Suprapubic skin (tissue), 4 donors: Measurements from ENCODE around the gene PMFBP1. TPM values are rescaled to one million over a fixed set of nuclear protein-coding genes. Genes with fewer than 3 reads are reported as not detected.

Experiments
- DNase-seq, 2 donors: peaks; one replicate each; pipeline ENCODE4 v3.0.0-alpha.2; 2019; ENCODE audit warnings: low spot score in 2 of 2
- H3K27ac ChIP-seq: fragments of 200-600 bp; sonication (generic); one replicate; pipeline ENCODE4 v1.5.1; 2019
- H3K27me3 ChIP-seq: fragments of 200-600 bp; sonication (generic); one replicate; pipeline ENCODE4 v1.5.1; 2019
- H3K36me3 ChIP-seq: fragments of 200-600 bp; sonication (generic); one replicate; pipeline ENCODE4 v1.5.1; 2019
- H3K4me1 ChIP-seq: fragments of 200-600 bp; sonication (generic); one replicate; pipeline ENCODE4 v1.5.1; 2019
- H3K4me3 ChIP-seq: fragments of 200-600 bp; sonication (generic); one replicate; pipeline ENCODE4 v1.5.1; 2019; ENCODE audit warnings: mild to moderate bottlenecking
- H3K9me3 ChIP-seq: fragments of 200-600 bp; sonication (generic); one replicate; pipeline ENCODE4 v1.5.1; 2019
- CTCF ChIP-seq, 2 donors: fragments of 200-600 bp in 1 of 2; fragments of 450-650 bp in 1 of 2; sonication (generic) in 1 of 2; IDR thresholded peaks; one replicate each; pipeline ENCODE4 v1.5.1; 2016 to 2019; ENCODE audit warnings: antibody characterized with exemption in 2 of 2, mild to moderate bottlenecking in 1 of 2, moderate library complexity in 1 of 2
- EP300 ChIP-seq: sonication (generic); formaldehyde crosslinking; IDR thresholded peaks from one replicate; pipeline ENCODE4 v1.6.1; 2017; ENCODE audit warnings: antibody characterized with exemption
- POLR2A ChIP-seq, 2 donors: fragments of 450-650 bp; IDR thresholded peaks; one replicate each; pipeline ENCODE4 v1.6.1; 2017; ENCODE audit warnings: antibody characterized with exemption in 2 of 2, mild to moderate bottlenecking in 2 of 2, moderate library complexity in 2 of 2
- POLR2AphosphoS5 ChIP-seq, 3 donors: sonication (generic); formaldehyde crosslinking; IDR thresholded peaks; one replicate each; pipeline ENCODE4 v1.6.1; 2017; ENCODE audit warnings: antibody characterized with exemption in 3 of 3
- WGBS: methylation state at CpG from one replicate; pipeline ENCODE4 v1.1.5; 2018; 5-methylcytosine and 5-hydroxymethylcytosine counted together
- total RNA-seq, 4 donors: library from RNA; depleted of rRNA; stranded (reverse); fragments of >200 nt; gene quantifications; one replicate each; pipeline ENCODE4 v1.1.0, GENCODE V29; 2016

PMFBP1 gene
- total RNA-seq, 4 donors from 2014 or later = 0.76 to 9.3 (median 2.0) TPM

DNA sequence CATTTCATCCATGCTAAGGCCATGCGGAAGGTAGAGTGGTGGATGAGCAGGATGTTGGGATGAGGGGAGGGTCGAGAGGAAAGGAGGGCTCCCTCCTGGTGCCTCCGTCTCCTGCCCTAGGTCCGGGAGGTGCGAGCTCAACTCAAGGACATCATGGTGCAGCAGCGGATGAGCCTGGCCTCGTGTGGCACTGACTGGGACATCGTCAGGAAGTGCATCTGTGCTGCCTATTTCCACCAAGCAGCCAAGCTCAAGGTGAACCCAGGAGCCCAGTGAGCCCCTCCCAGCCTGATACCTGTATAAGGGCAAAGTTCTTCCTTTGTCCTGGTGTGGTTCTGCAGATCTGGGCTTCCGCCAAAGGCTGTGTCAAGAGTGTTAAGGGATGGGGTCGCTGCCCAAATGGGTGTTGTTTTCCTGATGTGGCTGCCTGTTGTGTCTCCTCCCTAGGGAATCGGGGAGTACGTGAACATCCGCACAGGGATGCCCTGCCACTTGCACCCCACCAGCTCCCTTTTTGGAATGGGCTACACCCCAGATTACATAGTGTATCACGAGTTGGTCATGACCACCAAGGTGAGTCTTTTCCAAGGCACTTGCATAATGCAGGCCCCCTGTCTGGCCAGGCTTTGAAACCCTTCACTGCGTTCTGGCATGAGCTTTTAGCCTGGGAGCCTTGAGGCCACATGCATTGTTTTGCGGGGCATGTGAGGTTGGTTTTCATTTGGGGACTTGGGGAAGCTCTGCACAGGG is 63.4 kb downstream of the PMFBP1 start:
- Histone ChIP-seq H3K4me3 (no peak overlapping the region), H3K9me3 (no peaks in the 10 kb centered on the region), H3K36me3 (peaks cover 95% of the 10 kb centered on the region), H3K4me1 (no peaks in the 10 kb centered on the region), H3K27ac (no peak overlapping the region), H3K27me3 (no peaks in the 10 kb centered on the region)
- TF ChIP-seq POLR2AphosphoS5 (IDR thresholded peaks at IDR 0.05) (no peak), CTCF (IDR thresholded peaks at IDR 0.05) (no peak), EP300 (no peak), POLR2A (IDR thresholded peaks at IDR 0.05) (no peak)
- DNase-seq = no peak
- 96% methylated on average over 15 of the region's 16 CpGs for WGBS

- 90% methylated on average over 15 of the region's 17 CpGs for WGBS
- H3K36me3 ChIP-seq = peaks cover 100% of the 10 kb centered on the region
Observed at GRCh38 chr16:72107371-72107770, 64.6 kb downstream of the PMFBP1 start.

GRCh38 chr16:72105978-72106377 is 66.0 kb downstream of the PMFBP1 start:
- no peaks in the 10 kb centered on the region for H3K27me3 ChIP-seq
- 97% methylated on average over 11 of the region's 12 CpGs for WGBS
- H3K4me1 ChIP-seq = no peaks in the 10 kb centered on the region
- H3K9me3 ChIP-seq = no peaks in the 10 kb centered on the region
- TF ChIP-seq EP300 (no peak), POLR2AphosphoS5 (IDR thresholded peaks at IDR 0.05) (no peak), POLR2A (IDR thresholded peaks at IDR 0.05) (no peak), CTCF (IDR thresholded peaks at IDR 0.05) (no peak)
- DNase-seq = no peak
- no peak overlapping the region for H3K27ac ChIP-seq
- peaks cover 100% of the 10 kb centered on the region for H3K36me3 ChIP-seq
- H3K4me3 ChIP-seq = no peak overlapping the region

More at GRCh38 chr16:72107371-72107770, 64.6 kb downstream of the PMFBP1 start:
- no peak for DNase-seq
- TF ChIP-seq EP300 (no peak), POLR2AphosphoS5 (IDR thresholded peaks at IDR 0.05) (no peak), POLR2A (IDR thresholded peaks at IDR 0.05) (no peak), CTCF (IDR thresholded peaks at IDR 0.05) (no peak)
- no peak overlapping the region for H3K4me3 ChIP-seq
- no peak overlapping the region for H3K27ac ChIP-seq
- H3K4me1 ChIP-seq = no peaks in the 10 kb centered on the region
- no peaks in the 10 kb centered on the region for H3K9me3 ChIP-seq
- no peaks in the 10 kb centered on the region for H3K27me3 ChIP-seq

DNA sequence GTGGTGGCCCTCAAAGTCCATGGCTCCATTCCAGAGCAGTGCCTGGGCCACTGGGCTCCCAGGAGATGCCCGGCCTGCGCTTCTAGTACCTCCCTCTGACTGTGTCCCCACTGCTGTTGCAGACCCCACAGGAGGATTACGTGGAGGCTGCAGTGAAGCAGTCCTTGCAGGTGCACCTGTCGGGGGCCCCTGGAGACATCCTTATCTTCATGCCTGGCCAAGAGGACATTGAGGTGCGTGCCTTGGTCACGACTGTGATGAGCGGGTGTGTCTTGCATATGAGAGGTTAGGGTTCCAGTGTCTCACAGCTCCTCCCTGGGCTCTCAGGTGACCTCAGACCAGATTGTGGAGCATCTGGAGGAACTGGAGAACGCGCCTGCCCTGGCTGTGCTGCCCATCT is 67.0 kb downstream of the PMFBP1 start:
- TF ChIP-seq POLR2AphosphoS5 (IDR thresholded peaks at IDR 0.05) (no peak), CTCF (IDR thresholded peaks at IDR 0.05) (no peak), POLR2A (IDR thresholded peaks at IDR 0.05) (no peak), EP300 (no peak)
- 95% methylated on average over 9 of the region's 9 CpGs for WGBS

GRCh38 chr16:72101195-72101594 is 70.8 kb downstream of the PMFBP1 start:
- Histone ChIP-seq H3K36me3 (peaks cover 100% of the 10 kb centered on the region), H3K9me3 (no peaks in the 10 kb centered on the region), H3K4me3 (no peak overlapping the region), H3K27ac (no peak overlapping the region), H3K27me3 (no peaks in the 10 kb centered on the region), H3K4me1 (no peaks in the 10 kb centered on the region)
- 85% methylated on average over 10 of the region's 10 CpGs for WGBS
- DNase-seq = no peak
- TF ChIP-seq CTCF (IDR thresholded peaks at IDR 0.05) = no peak
- no peak for TF ChIP-seq POLR2A (IDR thresholded peaks at IDR 0.05)
- no peak for TF ChIP-seq POLR2AphosphoS5 (IDR thresholded peaks at IDR 0.05)
- TF ChIP-seq EP300 = no peak

More for the DNA sequence above, 67.0 kb downstream of the PMFBP1 start:
- Histone ChIP-seq H3K9me3 (no peaks in the 10 kb centered on the region), H3K4me3 (no peak overlapping the region), H3K4me1 (no peaks in the 10 kb centered on the region), H3K27ac (no peak overlapping the region), H3K27me3 (no peaks in the 10 kb centered on the region), H3K36me3 (peaks cover 100% of the 10 kb centered on the region)
- DNase-seq = no peak
